SK-N-SH (cell line): ENCODE results near the gene NAV2. TPM values are rescaled to one million over a fixed set of nuclear protein-coding genes. Genes with fewer than 3 reads are reported as not detected.
A peak's percentile ranks its signal among the peaks of the same experiment; 100 is the strongest.

Source experiments
- CTCF ChIA-PET: fragments of 300-600, 350-600 bp; formaldehyde crosslinking; extraction: SDS; loops from one replicate; lab custom pipeline; 2021; lab: Yijun Ruan, JAX
- POLR2A ChIA-PET: fragments of 350-600 bp; sonication (Branson Sonifier 250); formaldehyde crosslinking; extraction: SDS; loops from one replicate; lab custom pipeline; 2020; ENCODE audit warnings: antibody characterized with exemption, inconsistent platforms; lab: Yijun Ruan, JAX
- DNase-seq: peaks from one replicate; pipeline ENCODE4 v3.0.0; 2012
- H2AFZ ChIP-seq: fragments of 200-600 bp; sonication (generic); 2 replicates; pipeline ENCODE4 v1.8.1; 2016; ENCODE audit warnings: antibody characterized with exemption, mild to moderate bottlenecking, low read depth
- H3F3A ChIP-seq: fragments of 200-600 bp; sonication (generic); replicated peaks from 2 replicates; pipeline ENCODE3; 2016; ENCODE audit warnings: antibody characterized with exemption, mild to moderate bottlenecking; ENCODE audit not compliant: insufficient read depth
- H3K27ac ChIP-seq, 2 experiments: fragments of 200-500 bp in 1 of 2; fragments of 200-600 bp in 1 of 2; sonication (Bioruptor generic) in 1 of 2; sonication (generic), shearing (Covaris generic) in 1 of 2; 2 replicates each; pipeline versions ENCODE4 v1.5.1 to v1.6.1; 2014 to 2016; ENCODE audit warnings: low read depth in 2 of 2, inconsistent platforms in 1 of 2, low read length in 1 of 2, mild to moderate bottlenecking in 1 of 2, mixed read lengths in 1 of 2
- H3K27me3 ChIP-seq: fragments of 200-600 bp; sonication (generic), shearing (Covaris generic); 2 replicates; pipeline ENCODE4 v1.6.1; 2016; ENCODE audit warnings: mixed run types; ENCODE audit not compliant: insufficient read depth
- H3K36me3 ChIP-seq, 2 experiments: fragments of 200-500 bp in 1 of 2; fragments of 200-600 bp in 1 of 2; sonication (Bioruptor generic) in 1 of 2; sonication (generic) in 1 of 2; replicated peaks in 1 of 2; 2 replicates each; pipeline versions ENCODE3 to v1.5.1; 2014 to 2016; ENCODE audit warnings: low read length in 1 of 2, mild to moderate bottlenecking in 1 of 2; ENCODE audit not compliant: insufficient read depth in 2 of 2, control insufficient read depth in 1 of 2
- H3K4me1 ChIP-seq, 2 experiments: fragments of 200-500 bp in 1 of 2; fragments of 200-600 bp in 1 of 2; sonication (Bioruptor generic) in 1 of 2; sonication (generic), shearing (Covaris generic) in 1 of 2; 2 replicates each; pipeline versions ENCODE4 v1.5.1 to v1.6.1; 2014 to 2016; ENCODE audit warnings: low read depth in 1 of 2, low read length in 1 of 2, mixed run types in 1 of 2; ENCODE audit not compliant: insufficient read depth in 2 of 2, control insufficient read depth in 1 of 2
- H3K4me2 ChIP-seq: fragments of 200-600 bp; sonication (generic), shearing (Covaris generic); 2 replicates; pipeline ENCODE4 v1.6.1; 2017; ENCODE audit warnings: mixed run types
- H3K4me3 ChIP-seq, 2 experiments: fragments of 200-500 bp in 1 of 2; fragments of 200-600 bp in 1 of 2; sonication (Bioruptor generic) in 1 of 2; sonication (generic), shearing (Covaris generic) in 1 of 2; 2 replicates each; pipeline versions ENCODE4 v1.5.1 to v1.8.1; 2014 to 2016; ENCODE audit warnings: low read depth in 2 of 2, inconsistent platforms in 1 of 2, low read length in 1 of 2, mild to moderate bottlenecking in 1 of 2, mixed read lengths in 1 of 2, moderate library complexity in 1 of 2
- H3K79me2 ChIP-seq: fragments of 200-600 bp; sonication (generic); 2 replicates; pipeline ENCODE4 v1.8.1; 2017; ENCODE audit warnings: mild to moderate bottlenecking; ENCODE audit not compliant: insufficient read depth
- H3K9ac ChIP-seq: fragments of 200-600 bp; sonication (generic); 2 replicates; pipeline ENCODE4 v1.6.1; 2017; ENCODE audit warnings: mixed run types
- H3K9me2 ChIP-seq: fragments of 200-600 bp; sonication (generic); 2 replicates; pipeline ENCODE4 v1.6.1; 2017; ENCODE audit warnings: mixed run types
- H3K9me3 ChIP-seq: fragments of 200-600 bp; sonication (generic); 2 replicates; pipeline ENCODE4 v1.6.1; 2017; ENCODE audit warnings: mixed run types, mild to moderate bottlenecking, moderate library complexity
- H4K20me1 ChIP-seq: fragments of 200-600 bp; sonication (generic); 2 replicates; pipeline ENCODE4 v1.6.1; 2017; ENCODE audit warnings: mild to moderate bottlenecking, mixed run types; ENCODE audit not compliant: insufficient read depth
- CHD2 ChIP-seq: fragments of 150-350 bp; IDR thresholded peaks from 2 replicates; pipeline ENCODE4 v1.6.1; 2018; ENCODE audit warnings: low read length; ENCODE audit not compliant: partially characterized antibody
- ELF1 ChIP-seq: IDR thresholded peaks from 2 replicates; pipeline ENCODE4 v1.4.0; 2012
- EP300 ChIP-seq, 2 experiments: IDR thresholded peaks; 2 replicates each; pipeline versions ENCODE4 v1.4.0 to v1.6.1; 2012; ENCODE audit warnings: borderline replicate concordance in 1 of 2, low read depth in 1 of 2, low read length in 1 of 2
- FOSL2 ChIP-seq: IDR thresholded peaks from 2 replicates; pipeline ENCODE4 v1.4.0; 2012; ENCODE audit warnings: low read depth, mild to moderate bottlenecking, moderate library complexity, borderline replicate concordance
- FOXM1 ChIP-seq: IDR thresholded peaks from 2 replicates; pipeline ENCODE4 v1.4.0; 2012; ENCODE audit warnings: low read depth, mild to moderate bottlenecking
- GABPA ChIP-seq: IDR thresholded peaks from 2 replicates; pipeline ENCODE4 v1.4.0; 2012; ENCODE audit warnings: low read depth, mild to moderate bottlenecking
- GATA2 ChIP-seq: sonication (generic); formaldehyde crosslinking; IDR thresholded peaks from 2 replicates; pipeline ENCODE4 v1.5.0; 2020; ENCODE audit warnings: mild to moderate bottlenecking, missing genetic modification reagents
- MXI1 ChIP-seq: IDR thresholded peaks from 2 replicates; pipeline ENCODE4 v1.6.1; 2012; ENCODE audit warnings: mild to moderate bottlenecking, low read depth, low read length, improper control_type of control experiment
- POLR2AphosphoS5 ChIP-seq: IDR thresholded peaks from 2 replicates; pipeline ENCODE4 v1.6.1; 2012; ENCODE audit warnings: low read depth, low read length
- RAD21 ChIP-seq: IDR thresholded peaks from 2 replicates; pipeline ENCODE4 v1.6.1; 2012; ENCODE audit warnings: mild to moderate bottlenecking, low read length
- RCOR1 ChIP-seq: fragments of 150-350 bp; IDR thresholded peaks from 2 replicates; pipeline ENCODE4 v1.6.1; 2017; ENCODE audit warnings: antibody characterized with exemption, low read length
- RFX5 ChIP-seq: IDR thresholded peaks from 2 replicates; pipeline ENCODE4 v1.6.1; 2012; ENCODE audit warnings: mild to moderate bottlenecking, improper control_type of control experiment, low read length
- RXRA ChIP-seq: IDR thresholded peaks from 2 replicates; pipeline ENCODE4 v1.4.0; 2012; ENCODE audit warnings: low read depth, mild to moderate bottlenecking, borderline replicate concordance
- SIN3A ChIP-seq: IDR thresholded peaks from 2 replicates; pipeline ENCODE4 v1.6.1; 2012; ENCODE audit warnings: low read depth, mild to moderate bottlenecking, low read length, moderate library complexity, borderline replicate concordance
- SMC3 ChIP-seq: IDR thresholded peaks from 2 replicates; pipeline ENCODE4 v1.6.1; 2012; ENCODE audit warnings: low read depth, low read length, improper control_type of control experiment
- TCF12 ChIP-seq: IDR thresholded peaks from 2 replicates; pipeline ENCODE4 v1.4.0; 2012
- TEAD4 ChIP-seq: IDR thresholded peaks from 2 replicates; pipeline ENCODE4 v1.4.0; 2012; ENCODE audit warnings: mild to moderate bottlenecking, borderline replicate concordance; ENCODE audit not compliant: insufficient read depth
- WGBS: methylation state at CpG from one replicate; pipeline ENCODE4 v1.1.6; 2017; ENCODE audit warnings: low lambda C conversion rate; 5-methylcytosine and 5-hydroxymethylcytosine counted together
- polyA plus RNA-seq, 3 experiments: library from polyadenylated mRNA; depleted of rRNA; stranded (reverse); fragments of >200 nt; gene quantifications; 2 replicates each; pipeline ENCODE4 v1.2.3, GENCODE V29; 2012
- TF ChIP-seq, protein P1 (sequence below): fragments of 200-600 bp; sonication (generic); IDR thresholded peaks from 2 replicates; pipeline ENCODE4 v1.6.1; 2017; ENCODE audit warnings: antibody characterized with exemption, mild to moderate bottlenecking, moderate library complexity
- TF ChIP-seq, protein P2 (sequence below): IDR thresholded peaks from 2 replicates; pipeline ENCODE4; 2012
- TF ChIP-seq, protein P3 (sequence below): IDR thresholded peaks from 2 replicates; pipeline ENCODE4 v1.6.1; 2012; ENCODE audit warnings: mild to moderate bottlenecking, low read depth, low read length, moderate library complexity
- TF ChIP-seq, protein P4 (sequence below): IDR thresholded peaks from 2 replicates; pipeline ENCODE4 v1.4.0; 2012; ENCODE audit warnings: low read depth, borderline replicate concordance

The NAV2 gene
- polyA plus RNA-seq, 1 of the 3 experiments (the other 2 are of a cell fraction), result 26.2 TPM

DNA sequence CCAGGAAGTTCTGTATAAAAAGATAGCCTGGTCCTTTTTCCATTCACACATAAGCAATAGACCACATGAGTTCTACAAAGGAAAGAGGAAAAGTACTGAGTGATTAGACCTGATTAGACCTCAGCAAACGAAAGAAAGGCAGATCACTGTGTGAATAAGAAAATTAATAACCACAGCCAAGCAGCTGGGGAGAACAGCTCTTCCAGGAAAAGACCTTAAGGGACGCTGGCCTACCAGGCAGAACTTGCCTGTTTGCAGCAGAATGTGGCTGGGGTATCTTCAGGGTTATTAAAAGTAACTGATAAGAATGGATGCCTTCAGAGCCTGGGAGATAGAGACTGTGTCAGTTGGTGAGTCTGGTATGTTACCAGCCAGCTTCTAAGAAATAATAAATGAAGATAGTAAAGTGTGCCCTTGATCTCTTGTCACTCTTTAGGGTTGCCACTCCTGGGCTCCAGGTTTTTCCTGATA is 274.7 kb downstream of the NAV2 start:
- H4K20me1 ChIP-seq, result peaks cover 30% of the 10 kb centered on the region
- peaks cover 9 to 19% of the 10 kb centered on the region in 2 experiments for H3K4me1 ChIP-seq
- H3K27me3 ChIP-seq, result no peaks in the 10 kb centered on the region
- 87% methylated on average over 2 of the region's 2 CpGs for WGBS
- H3K79me2 ChIP-seq, result peaks cover 77% of the 10 kb centered on the region
- H3K36me3 ChIP-seq, result peaks cover 64 to 73% of the 10 kb centered on the region in 2 experiments
- POLR2A ChIA-PET, result no interaction called here
- CTCF ChIA-PET, result interaction anchor here (1.0 kb wide), 1 partner anchor 141 kb away, joined by 3 read pairs; no protein-coding TSS in a partner anchor
- H3F3A ChIP-seq, result peaks cover 21% of the 10 kb centered on the region
- no peak for DNase-seq
- H3K9me2 ChIP-seq, result no peaks in the 10 kb centered on the region
- H3K4me2 ChIP-seq, result 0 out of 2 replicates have a peak overlapping the region, but pooled peaks have one; percentile 21
- TF ChIP-seq MXI1, result no peak
- TF ChIP-seq, protein P1, sequence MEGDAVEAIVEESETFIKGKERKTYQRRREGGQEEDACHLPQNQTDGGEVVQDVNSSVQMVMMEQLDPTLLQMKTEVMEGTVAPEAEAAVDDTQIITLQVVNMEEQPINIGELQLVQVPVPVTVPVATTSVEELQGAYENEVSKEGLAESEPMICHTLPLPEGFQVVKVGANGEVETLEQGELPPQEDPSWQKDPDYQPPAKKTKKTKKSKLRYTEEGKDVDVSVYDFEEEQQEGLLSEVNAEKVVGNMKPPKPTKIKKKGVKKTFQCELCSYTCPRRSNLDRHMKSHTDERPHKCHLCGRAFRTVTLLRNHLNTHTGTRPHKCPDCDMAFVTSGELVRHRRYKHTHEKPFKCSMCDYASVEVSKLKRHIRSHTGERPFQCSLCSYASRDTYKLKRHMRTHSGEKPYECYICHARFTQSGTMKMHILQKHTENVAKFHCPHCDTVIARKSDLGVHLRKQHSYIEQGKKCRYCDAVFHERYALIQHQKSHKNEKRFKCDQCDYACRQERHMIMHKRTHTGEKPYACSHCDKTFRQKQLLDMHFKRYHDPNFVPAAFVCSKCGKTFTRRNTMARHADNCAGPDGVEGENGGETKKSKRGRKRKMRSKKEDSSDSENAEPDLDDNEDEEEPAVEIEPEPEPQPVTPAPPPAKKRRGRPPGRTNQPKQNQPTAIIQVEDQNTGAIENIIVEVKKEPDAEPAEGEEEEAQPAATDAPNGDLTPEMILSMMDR, result no peak
- TF ChIP-seq FOXM1, result no peak
- TF ChIP-seq GABPA, result no peak
- TF ChIP-seq TEAD4, result no peak
- TF ChIP-seq RAD21, result no peak
- no peak for TF ChIP-seq ELF1
- TF ChIP-seq POLR2AphosphoS5, result no peak
- TF ChIP-seq GATA2, result no peak
- H2AFZ ChIP-seq, result no peak overlapping the region
- no peak overlapping the region for H3K9ac ChIP-seq
- no peak overlapping the region for H3K4me3 ChIP-seq
- peak overlapping the region; percentile 71 to 76 for H3K27ac ChIP-seq
- H3K9me3 ChIP-seq, result no peaks in the 10 kb centered on the region

DNA sequence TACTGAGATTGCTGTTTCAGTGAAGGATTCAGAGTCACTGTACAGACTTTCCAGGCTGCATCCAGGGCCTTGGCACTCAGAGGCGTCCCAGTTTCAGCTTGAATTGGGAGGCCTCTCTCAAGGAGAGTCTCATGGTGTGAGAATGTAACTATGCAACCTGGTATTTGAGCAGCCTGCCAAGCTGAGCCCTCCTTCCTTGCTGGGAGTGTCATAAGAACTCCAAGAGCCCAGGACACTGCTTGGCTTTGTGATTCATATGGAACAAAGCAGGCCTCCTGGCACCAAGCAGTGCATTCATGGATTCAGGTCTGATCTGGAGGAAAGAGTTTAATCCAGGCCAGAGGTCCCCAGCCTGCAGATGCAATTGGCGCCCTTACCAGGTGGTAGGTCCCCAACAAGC is 276.0 kb downstream of the NAV2 start:
- Histone ChIP-seq H2AFZ (no peak overlapping the region), H3K9me2 (no peaks in the 10 kb centered on the region), H4K20me1 (peaks cover 24% of the 10 kb centered on the region), H3K9me3 (no peaks in the 10 kb centered on the region), H3K36me3 (peaks cover 72 to 77% of the 10 kb centered on the region in 2 experiments), H3K4me2 (peak overlapping the region; percentile 7; the same call in 1 of the 2 replicates), H3K27ac (peak overlapping the region; percentile 71 to 76), H3F3A (peaks cover 21% of the 10 kb centered on the region), H3K79me2 (peaks cover 77% of the 10 kb centered on the region), H3K4me3 (no peak overlapping the region), H3K27me3 (no peaks in the 10 kb centered on the region), H3K4me1 (peaks cover 12 to 19% of the 10 kb centered on the region in 2 experiments), H3K9ac (peak overlapping the region; percentile 30; the same call in 1 of the 2 replicates)
- no peak for DNase-seq
- WGBS, result 60% methylated on average over 1 of the region's 2 CpGs
- ChIA-PET POLR2A (no interaction called here), CTCF (no interaction called here)
- TF ChIP-seq TCF12 (peak; percentile 65), RXRA (no peak), TEAD4 (peak; percentile 51; the same call in 1 of the 2 replicates), EP300 (IDR thresholded peaks at IDR 0.05; ENCODE audit: borderline replicate concordance in 1 of 2, low read depth in 1 of 2, low read length in 1 of 2) (peak in 1 of 2 experiments; percentile 32; a peak in 1 of 4 replicates), FOSL2 (peak; percentile 25), SIN3A (peak; percentile 27; the same call in 1 of the 2 replicates), MXI1 (no peak), RCOR1 (no peak), CHD2 (no peak), SMC3 (no peak), ELF1 (no peak), RFX5 (no peak), POLR2AphosphoS5 (peak; percentile 42; the same call in 1 of the 2 replicates), FOXM1 (no peak)
- TF ChIP-seq, protein P2, sequence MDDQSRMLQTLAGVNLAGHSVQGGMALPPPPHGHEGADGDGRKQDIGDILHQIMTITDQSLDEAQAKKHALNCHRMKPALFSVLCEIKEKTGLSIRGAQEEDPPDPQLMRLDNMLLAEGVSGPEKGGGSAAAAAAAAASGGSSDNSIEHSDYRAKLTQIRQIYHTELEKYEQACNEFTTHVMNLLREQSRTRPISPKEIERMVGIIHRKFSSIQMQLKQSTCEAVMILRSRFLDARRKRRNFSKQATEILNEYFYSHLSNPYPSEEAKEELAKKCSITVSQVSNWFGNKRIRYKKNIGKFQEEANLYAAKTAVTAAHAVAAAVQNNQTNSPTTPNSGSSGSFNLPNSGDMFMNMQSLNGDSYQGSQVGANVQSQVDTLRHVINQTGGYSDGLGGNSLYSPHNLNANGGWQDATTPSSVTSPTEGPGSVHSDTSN, result peak; percentile 23; the same call in 1 of the 2 replicates
- TF ChIP-seq, protein P3, sequence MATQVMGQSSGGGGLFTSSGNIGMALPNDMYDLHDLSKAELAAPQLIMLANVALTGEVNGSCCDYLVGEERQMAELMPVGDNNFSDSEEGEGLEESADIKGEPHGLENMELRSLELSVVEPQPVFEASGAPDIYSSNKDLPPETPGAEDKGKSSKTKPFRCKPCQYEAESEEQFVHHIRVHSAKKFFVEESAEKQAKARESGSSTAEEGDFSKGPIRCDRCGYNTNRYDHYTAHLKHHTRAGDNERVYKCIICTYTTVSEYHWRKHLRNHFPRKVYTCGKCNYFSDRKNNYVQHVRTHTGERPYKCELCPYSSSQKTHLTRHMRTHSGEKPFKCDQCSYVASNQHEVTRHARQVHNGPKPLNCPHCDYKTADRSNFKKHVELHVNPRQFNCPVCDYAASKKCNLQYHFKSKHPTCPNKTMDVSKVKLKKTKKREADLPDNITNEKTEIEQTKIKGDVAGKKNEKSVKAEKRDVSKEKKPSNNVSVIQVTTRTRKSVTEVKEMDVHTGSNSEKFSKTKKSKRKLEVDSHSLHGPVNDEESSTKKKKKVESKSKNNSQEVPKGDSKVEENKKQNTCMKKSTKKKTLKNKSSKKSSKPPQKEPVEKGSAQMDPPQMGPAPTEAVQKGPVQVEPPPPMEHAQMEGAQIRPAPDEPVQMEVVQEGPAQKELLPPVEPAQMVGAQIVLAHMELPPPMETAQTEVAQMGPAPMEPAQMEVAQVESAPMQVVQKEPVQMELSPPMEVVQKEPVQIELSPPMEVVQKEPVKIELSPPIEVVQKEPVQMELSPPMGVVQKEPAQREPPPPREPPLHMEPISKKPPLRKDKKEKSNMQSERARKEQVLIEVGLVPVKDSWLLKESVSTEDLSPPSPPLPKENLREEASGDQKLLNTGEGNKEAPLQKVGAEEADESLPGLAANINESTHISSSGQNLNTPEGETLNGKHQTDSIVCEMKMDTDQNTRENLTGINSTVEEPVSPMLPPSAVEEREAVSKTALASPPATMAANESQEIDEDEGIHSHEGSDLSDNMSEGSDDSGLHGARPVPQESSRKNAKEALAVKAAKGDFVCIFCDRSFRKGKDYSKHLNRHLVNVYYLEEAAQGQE, result no peak
- TF ChIP-seq, protein P4, sequence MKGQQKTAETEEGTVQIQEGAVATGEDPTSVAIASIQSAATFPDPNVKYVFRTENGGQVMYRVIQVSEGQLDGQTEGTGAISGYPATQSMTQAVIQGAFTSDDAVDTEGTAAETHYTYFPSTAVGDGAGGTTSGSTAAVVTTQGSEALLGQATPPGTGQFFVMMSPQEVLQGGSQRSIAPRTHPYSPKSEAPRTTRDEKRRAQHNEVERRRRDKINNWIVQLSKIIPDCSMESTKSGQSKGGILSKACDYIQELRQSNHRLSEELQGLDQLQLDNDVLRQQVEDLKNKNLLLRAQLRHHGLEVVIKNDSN, result no peak
